HCT116 (cell line): ENCODE measurements around the gene PDILT. TPM values are rescaled to one million over a fixed set of nuclear protein-coding genes. Genes with fewer than 3 reads are reported as not detected.

Experiments
- ATAC-seq: fragments of 200-7000 bp; cut with Tn5 transposase; 2 replicates; pipeline ENCODE4 v1.9.1; 2020; ENCODE audit warnings: mild to moderate bottlenecking, moderate library complexity
- BruUV-seq: library from RNA; stranded (reverse); fragments of 400-500 nt; replicated peaks from 2 replicates; lab custom pipeline; 2021; lab: Mats Ljungman, UMichigan
- CTCF ChIA-PET: fragments of 300-600 bp; sonication (Branson Sonifier 250); formaldehyde crosslinking; loops from one replicate; lab custom pipeline; 2021; ENCODE audit warnings: antibody characterized with exemption; lab: Charles Lee
- POLR2A ChIA-PET: fragments of 300-600, 350-600 bp; sonication (Branson Sonifier 250); formaldehyde crosslinking; loops from one replicate; lab custom pipeline; 2021; ENCODE audit warnings: antibody characterized with exemption; lab: Charles Lee
- RAD21 ChIA-PET, 2 experiments: fragments of 300-600 bp; sonication (Branson Sonifier 250); formaldehyde crosslinking; loops; one replicate each; lab custom pipeline; 2023; ENCODE audit warnings: low total read pairs in 2 of 2; ENCODE audit not compliant: uncharacterized antibody in 2 of 2, unreplicated experiment in 2 of 2, low non-redundant PET in 1 of 2; lab: Charles Lee
- DNase-seq: peaks from one replicate; pipeline ENCODE4 v3.0.0-alpha.2; 2010; ENCODE audit warnings: low read depth, low spot score
- H2AFZ ChIP-seq: fragments of 200-600 bp; shearing (Covaris generic), sonication (generic); 2 replicates; pipeline ENCODE4 v1.6.1; 2017; ENCODE audit warnings: low read depth, mixed run types, mixed read lengths, antibody characterized with exemption, low read length; ENCODE audit not compliant: poor library complexity, severe bottlenecking
- H3K27ac ChIP-seq: 2 replicates; pipeline ENCODE4 v1.5.1; 2012; ENCODE audit warnings: low read depth, low read length
- H3K27me3 ChIP-seq: fragments of 200-600 bp; sonication (generic); 2 replicates; pipeline ENCODE4 v1.6.1; 2016; ENCODE audit warnings: mixed run types, low read length, mixed read lengths; ENCODE audit not compliant: insufficient read depth
- H3K36me3 ChIP-seq, 2 experiments: fragments of 200-500 bp in 1 of 2; fragments of 200-600 bp in 1 of 2; sonication (Bioruptor generic) in 1 of 2; sonication (generic) in 1 of 2; 2 replicates each; pipeline versions ENCODE4 v1.5.1 to v1.6.1; 2014 to 2016; ENCODE audit warnings: low read length in 2 of 2, inconsistent platforms in 1 of 2, mixed read lengths in 1 of 2, mixed run types in 1 of 2; ENCODE audit not compliant: insufficient read depth in 2 of 2, control insufficient read depth in 1 of 2
- H3K4me1 ChIP-seq, 2 experiments: fragments of 200-600 bp in 1 of 2; sonication (generic) in 1 of 2; 2 replicates each; pipeline versions ENCODE4 v1.5.1 to v1.6.1; 2012 to 2017; ENCODE audit warnings: low read length in 2 of 2, inconsistent platforms in 1 of 2, mild to moderate bottlenecking in 1 of 2, mixed read lengths in 1 of 2, mixed run types in 1 of 2, moderate library complexity in 1 of 2; ENCODE audit not compliant: insufficient read depth in 2 of 2, control insufficient read depth in 1 of 2
- H3K4me2 ChIP-seq: fragments of 200-600 bp; sonication (generic); 2 replicates; pipeline ENCODE4 v1.6.1; 2017; ENCODE audit warnings: mixed run types, low read length, mixed read lengths
- H3K4me3 ChIP-seq, 2 experiments: fragments of 200-600 bp in 1 of 2; sonication (generic) in 1 of 2; replicated peaks in 1 of 2; 2 replicates each; pipeline ENCODE4 v1.5.1; 2011 to 2016; ENCODE audit warnings: low read length in 2 of 2, control low read depth in 1 of 2, low read depth in 1 of 2, mild to moderate bottlenecking in 1 of 2, mixed read lengths in 1 of 2, mixed run types in 1 of 2
- H3K79me2 ChIP-seq: fragments of 200-600 bp; sonication (generic); 2 replicates; pipeline ENCODE4 v1.6.1; 2017; ENCODE audit warnings: mild to moderate bottlenecking, mixed run types, low read length, moderate library complexity, mixed read lengths; ENCODE audit not compliant: insufficient read depth
- H3K9ac ChIP-seq: fragments of 200-600 bp; sonication (generic); 2 replicates; pipeline ENCODE4 v1.6.1; 2016; ENCODE audit warnings: low read length, mixed read lengths
- H3K9me2 ChIP-seq: fragments of 200-600 bp; sonication (generic), shearing (Covaris generic); 2 replicates; pipeline ENCODE4 v1.6.1; 2017; ENCODE audit warnings: mixed run types, mild to moderate bottlenecking, moderate library complexity; ENCODE audit not compliant: insufficient read depth
- H3K9me3 ChIP-seq, 2 experiments: fragments of 200-500 bp in 1 of 2; fragments of 200-600 bp in 1 of 2; sonication (Bioruptor generic) in 1 of 2; sonication (generic) in 1 of 2; 2 replicates each; pipeline ENCODE4 v1.6.1; 2014 to 2017; ENCODE audit warnings: low read length in 2 of 2, mixed read lengths in 2 of 2, inconsistent platforms in 1 of 2, low read depth in 1 of 2, mild to moderate bottlenecking in 1 of 2, mixed run types in 1 of 2, moderate library complexity in 1 of 2; ENCODE audit not compliant: control insufficient read depth in 1 of 2, insufficient read depth in 1 of 2
- H4K20me1 ChIP-seq: fragments of 200-600 bp; sonication (generic), shearing (Covaris generic); 2 replicates; pipeline ENCODE4 v1.6.1; 2017; ENCODE audit warnings: mixed run types, mild to moderate bottlenecking, moderate library complexity; ENCODE audit not compliant: insufficient read depth
- ATF3 ChIP-seq: IDR thresholded peaks from 2 replicates; pipeline ENCODE4 v1.6.1; 2012
- CBX3 ChIP-seq: IDR thresholded peaks from 2 replicates; pipeline ENCODE4 v1.6.1; 2012; ENCODE audit warnings: low read depth
- ELF1 ChIP-seq: IDR thresholded peaks from 2 replicates; pipeline ENCODE4 v1.6.1; 2012; ENCODE audit warnings: low read depth, borderline replicate concordance
- EZH2 ChIP-seq: fragments of 200-600 bp; sonication (generic); IDR thresholded peaks from 2 replicates; pipeline ENCODE4 v1.6.1; 2017; ENCODE audit warnings: antibody characterized with exemption, mixed run types
- EZH2phosphoT487 ChIP-seq: fragments of 200-600 bp; IDR thresholded peaks from 2 replicates; pipeline ENCODE4 v1.6.1; 2018; ENCODE audit warnings: antibody characterized with exemption, borderline replicate concordance
- FOSL1 ChIP-seq: IDR thresholded peaks from 2 replicates; pipeline ENCODE4 v1.6.1; 2012; ENCODE audit warnings: low read depth
- JUND ChIP-seq: IDR thresholded peaks from 2 replicates; pipeline ENCODE4 v1.6.1; 2012
- POLR2A ChIP-seq: IDR thresholded peaks from 2 replicates; pipeline ENCODE4 v1.7.0; 2011; ENCODE audit warnings: borderline replicate concordance; ENCODE audit not compliant: insufficient read depth, insufficient read length; ENCODE audit errors: extremely low read depth
- RAD21 ChIP-seq: IDR thresholded peaks from 2 replicates; pipeline ENCODE4 v1.6.1; 2012; ENCODE audit warnings: low read depth, mild to moderate bottlenecking
- REST ChIP-seq: IDR thresholded peaks from 2 replicates; pipeline ENCODE4 v1.6.1; 2012; ENCODE audit warnings: low read depth
- SP1 ChIP-seq: IDR thresholded peaks from 2 replicates; pipeline ENCODE4 v1.6.1; 2012; ENCODE audit warnings: low read depth
- SRF ChIP-seq: IDR thresholded peaks from 2 replicates; pipeline ENCODE4 v1.6.1; 2012; ENCODE audit warnings: low read depth
- TCF7L2 ChIP-seq: IDR thresholded peaks from 2 replicates; pipeline ENCODE4 v1.7.0; 2011; ENCODE audit warnings: borderline replicate concordance, inconsistent platforms; ENCODE audit not compliant: insufficient read depth, insufficient read length; ENCODE audit errors: extremely low read depth
- YY1 ChIP-seq: IDR thresholded peaks from 2 replicates; pipeline ENCODE4 v1.6.1; 2011; ENCODE audit warnings: low read length, low read depth, moderate library complexity, mild to moderate bottlenecking; ENCODE audit not compliant: insufficient replicate concordance; ENCODE audit errors: extremely low read depth
- ZBTB33 ChIP-seq: IDR thresholded peaks from 2 replicates; pipeline ENCODE4 v1.6.1; 2011; ENCODE audit warnings: mild to moderate bottlenecking, low read length, moderate library complexity; ENCODE audit not compliant: insufficient replicate concordance; ENCODE audit errors: extremely low read depth
- intact Hi-C: fragments of 100-400 bp; cut with micrococcal nuclease; formaldehyde crosslinking; loops from 2 replicates; pipeline ENCODE4 v1.10.0; 2022
- total RNA-seq: library from RNA; stranded (reverse); gene quantifications from one replicate; pipeline ENCODE4 v1.2.1, GENCODE V29; 2021; ENCODE audit not compliant: unreplicated experiment

The PDILT gene
- total RNA-seq, 1 experiment from 2014 or later, result not detected

- ChIA-PET POLR2A (no interaction called here), CTCF (interaction anchor here (0.9 kb wide), 1 partner anchor 33 kb away, joined by 4 read pairs; no protein-coding TSS in a partner anchor), RAD21 (no interaction called here)
- Histone ChIP-seq H3K4me1 (no peaks in the 10 kb centered on the region), H3K27ac (no peak overlapping the region), H3K9me2 (no peaks in the 10 kb centered on the region), H4K20me1 (no peaks in the 10 kb centered on the region), H3K9ac (no peak overlapping the region), H3K4me3 (no peak overlapping the region), H3K4me2 (no peak overlapping the region), H3K27me3 (peaks cover 36% of the 10 kb centered on the region), H2AFZ (no peak overlapping the region), H3K79me2 (no peaks in the 10 kb centered on the region), H3K9me3 (no peaks in the 10 kb centered on the region), H3K36me3 (no peaks in the 10 kb centered on the region)
- no TSS peak for BruUV-seq
- DNase-seq (no peak), ATAC-seq (no peak)
- TF ChIP-seq EZH2phosphoT487 (no peak), YY1 (no peak), ZBTB33 (no peak), POLR2A (no peak), SP1 (no peak), EZH2 (no peak), SRF (no peak), FOSL1 (no peak), TCF7L2 (no peak), CBX3 (no peak), RAD21 (no peak), REST (no peak), ELF1 (no peak), JUND (no peak), ATF3 (no peak)
- intact Hi-C loops, result no loop called here
Measured at GRCh38 chr16:20333120-20333519, 71.4 kb downstream of the PDILT start.
